ENCODE measurements around the gene PRPS1. TPM values are rescaled to one million over a fixed set of nuclear protein-coding genes. Genes with fewer than 3 reads are reported as not detected.

The PRPS1 gene
- total and polyA plus RNA-seq, 4 donors, result 13.3 to 32.2 (median 26.1) TPM

DNA sequence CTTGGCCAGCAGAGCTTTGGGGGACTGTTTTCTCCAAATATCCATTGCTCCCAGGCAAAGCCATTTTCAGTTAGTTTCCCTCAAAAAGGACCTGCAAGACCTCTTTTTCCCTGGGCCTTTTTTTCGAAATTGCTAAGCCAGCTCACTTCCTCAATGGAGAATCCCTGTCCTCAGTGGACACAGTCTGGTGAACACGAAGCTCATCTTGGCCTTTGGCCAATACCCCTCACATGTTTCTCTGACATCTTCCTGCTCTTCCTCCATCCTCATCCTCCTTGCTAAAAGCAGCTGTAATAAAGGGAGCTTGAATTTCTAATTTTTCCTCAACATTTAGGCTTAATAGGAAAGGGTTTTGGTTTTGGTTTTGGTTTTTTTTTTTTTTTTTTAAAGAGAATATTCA is 17.6 kb upstream of the PRPS1 start:
- Histone ChIP-seq H3K27me3 (ENCODE audit: control insufficient read depth in 4 of 4, insufficient read depth in 4 of 4, low read length in 3 of 4) (no peaks in the 10 kb centered on the region), H3K9me3 (ENCODE audit: control insufficient read depth in 4 of 4, low read length in 3 of 4) (no peaks in the 10 kb centered on the region), H3K9ac (ENCODE audit: low read depth in 1 of 2, low read length in 2 of 2) (no peak overlapping the region), H3K36me3 (ENCODE audit: control insufficient read depth in 4 of 4, insufficient read depth in 3 of 4, low read depth in 1 of 4, low read length in 3 of 4) (no peaks in the 10 kb centered on the region), H3K4me1 (ENCODE audit: control insufficient read depth in 4 of 4, insufficient read depth in 4 of 4, low read length in 3 of 4) (no peaks in the 10 kb centered on the region), H3K4me3 (ENCODE audit: low read depth in 1 of 3, low read length in 3 of 3) (no peak overlapping the region), H3K27ac (ENCODE audit: low read depth in 1 of 2, low read length in 2 of 2) (no peak overlapping the region)
- DNase-seq (ENCODE audit: low spot score), result no peak
- no peak for TF ChIP-seq GABPA (IDR thresholded peaks at IDR 0.05 in 1 of 2, conservative IDR thresholded peaks at IDR 0.05 in 1 of 2)
- TF ChIP-seq, protein P1, sequence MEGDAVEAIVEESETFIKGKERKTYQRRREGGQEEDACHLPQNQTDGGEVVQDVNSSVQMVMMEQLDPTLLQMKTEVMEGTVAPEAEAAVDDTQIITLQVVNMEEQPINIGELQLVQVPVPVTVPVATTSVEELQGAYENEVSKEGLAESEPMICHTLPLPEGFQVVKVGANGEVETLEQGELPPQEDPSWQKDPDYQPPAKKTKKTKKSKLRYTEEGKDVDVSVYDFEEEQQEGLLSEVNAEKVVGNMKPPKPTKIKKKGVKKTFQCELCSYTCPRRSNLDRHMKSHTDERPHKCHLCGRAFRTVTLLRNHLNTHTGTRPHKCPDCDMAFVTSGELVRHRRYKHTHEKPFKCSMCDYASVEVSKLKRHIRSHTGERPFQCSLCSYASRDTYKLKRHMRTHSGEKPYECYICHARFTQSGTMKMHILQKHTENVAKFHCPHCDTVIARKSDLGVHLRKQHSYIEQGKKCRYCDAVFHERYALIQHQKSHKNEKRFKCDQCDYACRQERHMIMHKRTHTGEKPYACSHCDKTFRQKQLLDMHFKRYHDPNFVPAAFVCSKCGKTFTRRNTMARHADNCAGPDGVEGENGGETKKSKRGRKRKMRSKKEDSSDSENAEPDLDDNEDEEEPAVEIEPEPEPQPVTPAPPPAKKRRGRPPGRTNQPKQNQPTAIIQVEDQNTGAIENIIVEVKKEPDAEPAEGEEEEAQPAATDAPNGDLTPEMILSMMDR (IDR thresholded peaks at IDR 0.05; ENCODE audit: low read depth, low read length, missing input control), result no peak
- TF ChIP-seq HNF4A (conservative IDR thresholded peaks at IDR 0.05), result no peak
- TF ChIP-seq YY1 (IDR thresholded peaks at IDR 0.05), result no peak
- no peak for TF ChIP-seq NR2F2 (IDR thresholded peaks at IDR 0.05)
- TF ChIP-seq, protein P2, sequence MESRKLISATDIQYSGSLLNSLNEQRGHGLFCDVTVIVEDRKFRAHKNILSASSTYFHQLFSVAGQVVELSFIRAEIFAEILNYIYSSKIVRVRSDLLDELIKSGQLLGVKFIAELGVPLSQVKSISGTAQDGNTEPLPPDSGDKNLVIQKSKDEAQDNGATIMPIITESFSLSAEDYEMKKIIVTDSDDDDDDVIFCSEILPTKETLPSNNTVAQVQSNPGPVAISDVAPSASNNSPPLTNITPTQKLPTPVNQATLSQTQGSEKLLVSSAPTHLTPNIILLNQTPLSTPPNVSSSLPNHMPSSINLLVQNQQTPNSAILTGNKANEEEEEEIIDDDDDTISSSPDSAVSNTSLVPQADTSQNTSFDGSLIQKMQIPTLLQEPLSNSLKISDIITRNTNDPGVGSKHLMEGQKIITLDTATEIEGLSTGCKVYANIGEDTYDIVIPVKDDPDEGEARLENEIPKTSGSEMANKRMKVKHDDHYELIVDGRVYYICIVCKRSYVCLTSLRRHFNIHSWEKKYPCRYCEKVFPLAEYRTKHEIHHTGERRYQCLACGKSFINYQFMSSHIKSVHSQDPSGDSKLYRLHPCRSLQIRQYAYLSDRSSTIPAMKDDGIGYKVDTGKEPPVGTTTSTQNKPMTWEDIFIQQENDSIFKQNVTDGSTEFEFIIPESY (IDR thresholded peaks at IDR 0.05), result no peak
- TF ChIP-seq RXRA (IDR thresholded peaks at IDR 0.05), result no peak
- no peak for TF ChIP-seq HNF4G (IDR thresholded peaks at IDR 0.05)
- TF ChIP-seq, protein P3, sequence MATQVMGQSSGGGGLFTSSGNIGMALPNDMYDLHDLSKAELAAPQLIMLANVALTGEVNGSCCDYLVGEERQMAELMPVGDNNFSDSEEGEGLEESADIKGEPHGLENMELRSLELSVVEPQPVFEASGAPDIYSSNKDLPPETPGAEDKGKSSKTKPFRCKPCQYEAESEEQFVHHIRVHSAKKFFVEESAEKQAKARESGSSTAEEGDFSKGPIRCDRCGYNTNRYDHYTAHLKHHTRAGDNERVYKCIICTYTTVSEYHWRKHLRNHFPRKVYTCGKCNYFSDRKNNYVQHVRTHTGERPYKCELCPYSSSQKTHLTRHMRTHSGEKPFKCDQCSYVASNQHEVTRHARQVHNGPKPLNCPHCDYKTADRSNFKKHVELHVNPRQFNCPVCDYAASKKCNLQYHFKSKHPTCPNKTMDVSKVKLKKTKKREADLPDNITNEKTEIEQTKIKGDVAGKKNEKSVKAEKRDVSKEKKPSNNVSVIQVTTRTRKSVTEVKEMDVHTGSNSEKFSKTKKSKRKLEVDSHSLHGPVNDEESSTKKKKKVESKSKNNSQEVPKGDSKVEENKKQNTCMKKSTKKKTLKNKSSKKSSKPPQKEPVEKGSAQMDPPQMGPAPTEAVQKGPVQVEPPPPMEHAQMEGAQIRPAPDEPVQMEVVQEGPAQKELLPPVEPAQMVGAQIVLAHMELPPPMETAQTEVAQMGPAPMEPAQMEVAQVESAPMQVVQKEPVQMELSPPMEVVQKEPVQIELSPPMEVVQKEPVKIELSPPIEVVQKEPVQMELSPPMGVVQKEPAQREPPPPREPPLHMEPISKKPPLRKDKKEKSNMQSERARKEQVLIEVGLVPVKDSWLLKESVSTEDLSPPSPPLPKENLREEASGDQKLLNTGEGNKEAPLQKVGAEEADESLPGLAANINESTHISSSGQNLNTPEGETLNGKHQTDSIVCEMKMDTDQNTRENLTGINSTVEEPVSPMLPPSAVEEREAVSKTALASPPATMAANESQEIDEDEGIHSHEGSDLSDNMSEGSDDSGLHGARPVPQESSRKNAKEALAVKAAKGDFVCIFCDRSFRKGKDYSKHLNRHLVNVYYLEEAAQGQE (IDR thresholded peaks at IDR 0.05), result no peak
- TF ChIP-seq TAF1 (conservative IDR thresholded peaks at IDR 0.05), result no peak
- no peak for TF ChIP-seq SP1 (IDR thresholded peaks at IDR 0.05)
- TF ChIP-seq JUND (IDR thresholded peaks at IDR 0.05), result no peak
- no peak for TF ChIP-seq RAD21 (IDR thresholded peaks at IDR 0.05)
- TF ChIP-seq FOXA1 (IDR thresholded peaks at IDR 0.05), result no peak
- WGBS, result 49% methylated on average over 2 of the region's 2 CpGs

DNA sequence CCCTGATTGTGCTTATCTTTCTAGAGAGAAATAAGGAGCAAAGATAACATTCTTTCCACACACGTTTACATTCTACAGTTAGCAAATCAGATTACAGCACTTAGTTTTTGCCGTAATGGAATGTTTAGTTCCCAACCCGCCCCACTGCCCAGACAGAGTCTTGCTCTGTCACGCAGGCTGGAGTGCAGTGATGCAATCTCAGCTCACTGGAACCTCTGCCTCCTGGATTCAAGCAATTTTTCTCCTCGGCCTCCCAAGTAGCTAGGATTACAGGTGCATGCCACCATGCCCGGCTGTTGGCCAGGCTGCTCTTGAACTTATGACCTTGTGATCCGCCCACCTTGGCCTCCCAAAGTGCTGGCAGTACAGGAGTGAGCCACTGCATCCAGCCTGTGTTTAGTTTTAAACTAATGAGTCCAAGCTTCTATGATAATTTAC is 8.4 kb upstream of the PRPS1 start:
- TF ChIP-seq, protein P4, sequence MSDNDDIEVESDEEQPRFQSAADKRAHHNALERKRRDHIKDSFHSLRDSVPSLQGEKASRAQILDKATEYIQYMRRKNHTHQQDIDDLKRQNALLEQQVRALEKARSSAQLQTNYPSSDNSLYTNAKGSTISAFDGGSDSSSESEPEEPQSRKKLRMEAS (IDR thresholded peaks at IDR 0.05), result no peak
- Histone ChIP-seq H3K27me3 (ENCODE audit: control insufficient read depth in 4 of 4, insufficient read depth in 4 of 4, low read length in 3 of 4) (no peaks in the 10 kb centered on the region), H3K36me3 (ENCODE audit: control insufficient read depth in 4 of 4, insufficient read depth in 3 of 4, low read depth in 1 of 4, low read length in 3 of 4) (no peaks in the 10 kb centered on the region), H3K9ac (ENCODE audit: low read depth in 1 of 2, low read length in 2 of 2) (no peak overlapping the region), H3K27ac (ENCODE audit: low read depth in 1 of 2, low read length in 2 of 2) (no peak overlapping the region), H3K4me1 (ENCODE audit: control insufficient read depth in 4 of 4, insufficient read depth in 4 of 4, low read length in 3 of 4) (no peaks in the 10 kb centered on the region), H3K4me3 (ENCODE audit: low read depth in 1 of 3, low read length in 3 of 3) (no peak overlapping the region), H3K9me3 (ENCODE audit: control insufficient read depth in 4 of 4, low read length in 3 of 4) (peaks cover 0 to 2% (median 0%) of the 10 kb centered on the region in 4 donors)
- WGBS, result 67% methylated on average over 7 of the region's 7 CpGs
- no peak for DNase-seq (ENCODE audit: low spot score)

Measured in liver (tissue), 9 donors.